Putamen (tissue), 1 donor: ENCODE data around the gene ZNF664.
A peak's percentile ranks its signal among the peaks of the same experiment; 100 is the strongest.

ENCODE experiments used
- DNase-seq: peaks from one replicate; pipeline ENCODE4 v3.0.0-alpha.2; 2016; ENCODE audit warnings: low spot score

ZNF664 gene

GRCh38 chr12:123990511-123990910, 17.5 kb downstream of the ZNF664 start:
- no peak for DNase-seq

- no peak for DNase-seq
These were observed 18.4 kb downstream of the ZNF664 start for GRCh38 chr12:123991372-123991951.

- DNase-seq, result no peak
These were observed 19.3 kb downstream of the ZNF664 start for GRCh38 chr12:123992118-123992825.

GRCh38 chr12:123995023-123995748, 22.2 kb downstream of the ZNF664 start:
- no peak for DNase-seq

GRCh38 chr12:123996581-123996980, 23.6 kb downstream of the ZNF664 start:
- DNase-seq, result peak; percentile 85

GRCh38 chr12:123997033-123997822, 24.2 kb downstream of the ZNF664 start:
- no peak for DNase-seq

GRCh38 chr12:123997908-123998307, 24.9 kb downstream of the ZNF664 start:
- DNase-seq, result no peak

- DNase-seq, result no peak
These were observed 25.5 kb downstream of the ZNF664 start for GRCh38 chr12:123998344-123998990.

GRCh38 chr12:123998991-123999359, 26.0 kb downstream of the ZNF664 start:
- DNase-seq, result no peak

GRCh38 chr12:124000111-124000510, 27.1 kb downstream of the ZNF664 start:
- no peak for DNase-seq

- DNase-seq, result no peak
These were observed 28.3 kb downstream of the ZNF664 start for GRCh38 chr12:124001343-124001742.

- DNase-seq, result no peak
These were observed 29.1 kb downstream of the ZNF664 start for GRCh38 chr12:124002021-124002644.

GRCh38 chr12:124002654-124003053, 29.6 kb downstream of the ZNF664 start:
- DNase-seq, result no peak

- no peak for DNase-seq
These were observed 31.3 kb downstream of the ZNF664 start for GRCh38 chr12:124004233-124004875.

GRCh38 chr12:124006085-124006845, 33.2 kb downstream of the ZNF664 start:
- no peak for DNase-seq

GRCh38 chr12:124006846-124007713, 34.1 kb downstream of the ZNF664 start:
- DNase-seq, result no peak

GRCh38 chr12:124007826-124008570, 35.0 kb downstream of the ZNF664 start:
- no peak for DNase-seq

- DNase-seq, result no peak
These were observed 35.6 kb downstream of the ZNF664 start for GRCh38 chr12:124008595-124008994.
